WTC11 (cell line): ENCODE data around the gene SMYD5. TPM values are rescaled to one million over a fixed set of nuclear protein-coding genes. Genes with fewer than 3 reads are reported as not detected.

Experiments used
- ATAC-seq: fragments of 200-7000 bp; cut with Tn5 transposase; 2 replicates; pipeline ENCODE4 v1.10.0; 2021; ENCODE audit warnings: mild to moderate bottlenecking, moderate library complexity
- CTCF ChIA-PET: fragments of 300-600 bp; sonication (Branson Sonifier 250); formaldehyde crosslinking; loops from one replicate; lab custom pipeline; 2021; ENCODE audit warnings: antibody characterized with exemption; lab: Charles Lee
- POLR2A ChIA-PET: fragments of 350-600 bp; sonication (Branson Sonifier 250); formaldehyde crosslinking; loops from one replicate; lab custom pipeline; 2021; ENCODE audit warnings: antibody characterized with exemption; lab: Charles Lee
- DNase-seq: peaks from one replicate; pipeline ENCODE4 v3.0.0; 2021; ENCODE audit warnings: low spot score
- H3K27ac Mint-ChIP-seq: 2 replicates; pipeline ENCODE4 v1.8.0; 2021; ENCODE audit warnings: mixed read lengths
- H3K27me3 Mint-ChIP-seq: 2 replicates; pipeline ENCODE4 v1.8.0; 2021; ENCODE audit warnings: low read depth, mild to moderate bottlenecking, moderate library complexity, mixed read lengths
- H3K36me3 Mint-ChIP-seq: 2 replicates; pipeline ENCODE4 v1.8.0; 2021; ENCODE audit warnings: mixed read lengths
- H3K4me1 Mint-ChIP-seq: 2 replicates; pipeline ENCODE4 v1.8.0; 2022; ENCODE audit warnings: mixed read lengths
- H3K4me3 Mint-ChIP-seq: 2 replicates; pipeline ENCODE4 v1.8.0; 2021; ENCODE audit warnings: mild to moderate bottlenecking, moderate library complexity, mixed read lengths
- H3K9me3 Mint-ChIP-seq: 2 replicates; pipeline ENCODE4 v1.8.0; 2021; ENCODE audit warnings: mixed read lengths
- ESRRA ChIP-seq: sonication (generic); formaldehyde crosslinking; IDR thresholded peaks from 2 replicates; pipeline ENCODE4 v1.8.1; 2022; ENCODE audit warnings: mild to moderate bottlenecking, missing genetic modification reagents, borderline replicate concordance
- GTF2I ChIP-seq: fragments of 250-450 bp; sonication (Bioruptor Pico); conservative IDR thresholded peaks from 2 replicates; pipeline ENCODE4 v1.4.0; 2021; ENCODE audit warnings: mild to moderate bottlenecking
- ZBTB21 ChIP-seq: sonication (generic); formaldehyde crosslinking; IDR thresholded peaks from 2 replicates; pipeline ENCODE4 v1.8.1; 2023; ENCODE audit warnings: mild to moderate bottlenecking, missing genetic modification reagents, borderline replicate concordance
- ZNF396 ChIP-seq: fragments of 250-450 bp; sonication (Bioruptor Pico); IDR thresholded peaks from 2 replicates; pipeline ENCODE4 v1.8.0; 2021; ENCODE audit warnings: mild to moderate bottlenecking, moderate library complexity, borderline replicate concordance
- ZNF416 ChIP-seq: fragments of 250-450 bp; sonication (Bioruptor Pico); IDR thresholded peaks from 2 replicates; pipeline ENCODE4 v1.9.0; 2021; ENCODE audit warnings: mild to moderate bottlenecking, inconsistent platforms
- ZNF423 ChIP-seq: fragments of 250-450 bp; sonication (Bioruptor Pico); IDR thresholded peaks from 2 replicates; pipeline ENCODE4 v2.1.2; 2022; ENCODE audit warnings: mild to moderate bottlenecking, moderate library complexity
- ZNF671 ChIP-seq: fragments of 250-450 bp; sonication (Bioruptor Pico); IDR thresholded peaks from 2 replicates; pipeline ENCODE4 v1.8.0; 2021; ENCODE audit warnings: mild to moderate bottlenecking
- total RNA-seq: library from RNA; stranded (reverse); gene quantifications from 3 replicates; pipeline ENCODE4 v1.2.3, GENCODE V29; 2021
- TF ChIP-seq, protein P1 (sequence below): sonication (generic); formaldehyde crosslinking; IDR thresholded peaks from 2 replicates; pipeline ENCODE4 v1.8.1; 2022; ENCODE audit warnings: low read depth, mild to moderate bottlenecking, moderate library complexity, missing genetic modification reagents, borderline replicate concordance
- TF ChIP-seq, protein P2 (sequence below): sonication (generic); formaldehyde crosslinking; conservative IDR thresholded peaks from 2 replicates; pipeline ENCODE4 v1.8.1; 2023; ENCODE audit warnings: mild to moderate bottlenecking, low read depth, missing genetic modification reagents, moderate library complexity
- TF ChIP-seq, protein P3 (sequence below): sonication (generic); formaldehyde crosslinking; IDR thresholded peaks from 2 replicates; pipeline ENCODE4 v1.8.1; 2022; ENCODE audit warnings: mild to moderate bottlenecking, missing genetic modification reagents, moderate library complexity, borderline replicate concordance
- TF ChIP-seq, protein P4 (sequence below): fragments of 250-450 bp; sonication (Bioruptor Pico); IDR thresholded peaks from 2 replicates; pipeline ENCODE4 v1.9.0; 2021; ENCODE audit warnings: mild to moderate bottlenecking
- TF ChIP-seq, protein P5 (sequence below): sonication (generic); formaldehyde crosslinking; IDR thresholded peaks from 2 replicates; pipeline ENCODE4 v1.8.1; 2022; ENCODE audit warnings: low read depth, missing genetic modification reagents, borderline replicate concordance
- TF ChIP-seq, protein P6 (sequence below): sonication (generic); formaldehyde crosslinking; IDR thresholded peaks from 2 replicates; pipeline ENCODE4 v1.8.0; 2023; ENCODE audit warnings: missing genetic modification reagents
- TF ChIP-seq, protein P7 (sequence below): sonication (generic); formaldehyde crosslinking; IDR thresholded peaks from 2 replicates; pipeline ENCODE4 v1.8.0; 2022; ENCODE audit warnings: mild to moderate bottlenecking, missing genetic modification reagents
- TF ChIP-seq, protein P8 (sequence below): fragments of 250-450 bp; sonication (Bioruptor Pico); conservative IDR thresholded peaks from 2 replicates; pipeline ENCODE4 v1.9.0; 2021; ENCODE audit warnings: mild to moderate bottlenecking
- TF ChIP-seq, protein P9 (sequence below): sonication (generic); formaldehyde crosslinking; IDR thresholded peaks from 2 replicates; pipeline ENCODE4 v1.8.1; 2023; ENCODE audit warnings: mild to moderate bottlenecking, missing genetic modification reagents, borderline replicate concordance

Gene SMYD5
- total RNA-seq, 1 experiment from 2014 or later: 46.7 TPM

DNA sequence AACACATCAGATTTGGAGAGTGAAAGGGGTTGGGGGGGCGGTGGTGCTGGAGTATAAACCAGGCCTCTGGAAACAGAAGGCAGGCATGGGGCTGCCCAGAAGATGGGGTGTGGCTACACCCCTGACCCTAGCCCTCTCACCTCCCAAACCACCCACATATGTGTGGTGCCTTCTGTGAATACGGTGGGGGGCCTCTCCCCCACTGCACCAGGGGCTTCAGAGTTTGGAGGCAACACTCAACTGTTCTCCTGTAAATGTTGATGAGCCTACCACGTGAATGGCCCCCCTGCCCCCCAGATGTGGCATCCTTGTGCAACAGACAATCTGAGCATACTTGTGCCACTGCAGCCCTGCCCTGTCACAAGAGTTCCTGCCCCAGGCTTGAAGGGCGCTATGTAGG lies 50.7 kb downstream of the SMYD5 start (continued):
- TF ChIP-seq, protein P1, sequence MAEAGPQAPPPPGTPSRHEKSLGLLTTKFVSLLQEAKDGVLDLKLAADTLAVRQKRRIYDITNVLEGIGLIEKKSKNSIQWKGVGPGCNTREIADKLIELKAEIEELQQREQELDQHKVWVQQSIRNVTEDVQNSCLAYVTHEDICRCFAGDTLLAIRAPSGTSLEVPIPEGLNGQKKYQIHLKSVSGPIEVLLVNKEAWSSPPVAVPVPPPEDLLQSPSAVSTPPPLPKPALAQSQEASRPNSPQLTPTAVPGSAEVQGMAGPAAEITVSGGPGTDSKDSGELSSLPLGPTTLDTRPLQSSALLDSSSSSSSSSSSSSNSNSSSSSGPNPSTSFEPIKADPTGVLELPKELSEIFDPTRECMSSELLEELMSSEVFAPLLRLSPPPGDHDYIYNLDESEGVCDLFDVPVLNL: no peak
- TF ChIP-seq ZNF671 (no peak), ZNF416 (CRISPR knock-in tag) (no peak), ZNF396 (CRISPR knock-in tag) (no peak)
- TF ChIP-seq, protein P2, sequence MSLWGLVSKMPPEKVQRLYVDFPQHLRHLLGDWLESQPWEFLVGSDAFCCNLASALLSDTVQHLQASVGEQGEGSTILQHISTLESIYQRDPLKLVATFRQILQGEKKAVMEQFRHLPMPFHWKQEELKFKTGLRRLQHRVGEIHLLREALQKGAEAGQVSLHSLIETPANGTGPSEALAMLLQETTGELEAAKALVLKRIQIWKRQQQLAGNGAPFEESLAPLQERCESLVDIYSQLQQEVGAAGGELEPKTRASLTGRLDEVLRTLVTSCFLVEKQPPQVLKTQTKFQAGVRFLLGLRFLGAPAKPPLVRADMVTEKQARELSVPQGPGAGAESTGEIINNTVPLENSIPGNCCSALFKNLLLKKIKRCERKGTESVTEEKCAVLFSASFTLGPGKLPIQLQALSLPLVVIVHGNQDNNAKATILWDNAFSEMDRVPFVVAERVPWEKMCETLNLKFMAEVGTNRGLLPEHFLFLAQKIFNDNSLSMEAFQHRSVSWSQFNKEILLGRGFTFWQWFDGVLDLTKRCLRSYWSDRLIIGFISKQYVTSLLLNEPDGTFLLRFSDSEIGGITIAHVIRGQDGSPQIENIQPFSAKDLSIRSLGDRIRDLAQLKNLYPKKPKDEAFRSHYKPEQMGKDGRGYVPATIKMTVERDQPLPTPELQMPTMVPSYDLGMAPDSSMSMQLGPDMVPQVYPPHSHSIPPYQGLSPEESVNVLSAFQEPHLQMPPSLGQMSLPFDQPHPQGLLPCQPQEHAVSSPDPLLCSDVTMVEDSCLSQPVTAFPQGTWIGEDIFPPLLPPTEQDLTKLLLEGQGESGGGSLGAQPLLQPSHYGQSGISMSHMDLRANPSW (CRISPR knock-in tag): no peak
- TF ChIP-seq, protein P3, sequence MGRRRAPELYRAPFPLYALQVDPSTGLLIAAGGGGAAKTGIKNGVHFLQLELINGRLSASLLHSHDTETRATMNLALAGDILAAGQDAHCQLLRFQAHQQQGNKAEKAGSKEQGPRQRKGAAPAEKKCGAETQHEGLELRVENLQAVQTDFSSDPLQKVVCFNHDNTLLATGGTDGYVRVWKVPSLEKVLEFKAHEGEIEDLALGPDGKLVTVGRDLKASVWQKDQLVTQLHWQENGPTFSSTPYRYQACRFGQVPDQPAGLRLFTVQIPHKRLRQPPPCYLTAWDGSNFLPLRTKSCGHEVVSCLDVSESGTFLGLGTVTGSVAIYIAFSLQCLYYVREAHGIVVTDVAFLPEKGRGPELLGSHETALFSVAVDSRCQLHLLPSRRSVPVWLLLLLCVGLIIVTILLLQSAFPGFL (CRISPR knock-in tag): no peak
- TF ChIP-seq, protein P4, sequence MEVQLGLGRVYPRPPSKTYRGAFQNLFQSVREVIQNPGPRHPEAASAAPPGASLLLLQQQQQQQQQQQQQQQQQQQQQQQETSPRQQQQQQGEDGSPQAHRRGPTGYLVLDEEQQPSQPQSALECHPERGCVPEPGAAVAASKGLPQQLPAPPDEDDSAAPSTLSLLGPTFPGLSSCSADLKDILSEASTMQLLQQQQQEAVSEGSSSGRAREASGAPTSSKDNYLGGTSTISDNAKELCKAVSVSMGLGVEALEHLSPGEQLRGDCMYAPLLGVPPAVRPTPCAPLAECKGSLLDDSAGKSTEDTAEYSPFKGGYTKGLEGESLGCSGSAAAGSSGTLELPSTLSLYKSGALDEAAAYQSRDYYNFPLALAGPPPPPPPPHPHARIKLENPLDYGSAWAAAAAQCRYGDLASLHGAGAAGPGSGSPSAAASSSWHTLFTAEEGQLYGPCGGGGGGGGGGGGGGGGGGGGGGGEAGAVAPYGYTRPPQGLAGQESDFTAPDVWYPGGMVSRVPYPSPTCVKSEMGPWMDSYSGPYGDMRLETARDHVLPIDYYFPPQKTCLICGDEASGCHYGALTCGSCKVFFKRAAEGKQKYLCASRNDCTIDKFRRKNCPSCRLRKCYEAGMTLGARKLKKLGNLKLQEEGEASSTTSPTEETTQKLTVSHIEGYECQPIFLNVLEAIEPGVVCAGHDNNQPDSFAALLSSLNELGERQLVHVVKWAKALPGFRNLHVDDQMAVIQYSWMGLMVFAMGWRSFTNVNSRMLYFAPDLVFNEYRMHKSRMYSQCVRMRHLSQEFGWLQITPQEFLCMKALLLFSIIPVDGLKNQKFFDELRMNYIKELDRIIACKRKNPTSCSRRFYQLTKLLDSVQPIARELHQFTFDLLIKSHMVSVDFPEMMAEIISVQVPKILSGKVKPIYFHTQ (CRISPR knock-in tag): no peak

DNA sequence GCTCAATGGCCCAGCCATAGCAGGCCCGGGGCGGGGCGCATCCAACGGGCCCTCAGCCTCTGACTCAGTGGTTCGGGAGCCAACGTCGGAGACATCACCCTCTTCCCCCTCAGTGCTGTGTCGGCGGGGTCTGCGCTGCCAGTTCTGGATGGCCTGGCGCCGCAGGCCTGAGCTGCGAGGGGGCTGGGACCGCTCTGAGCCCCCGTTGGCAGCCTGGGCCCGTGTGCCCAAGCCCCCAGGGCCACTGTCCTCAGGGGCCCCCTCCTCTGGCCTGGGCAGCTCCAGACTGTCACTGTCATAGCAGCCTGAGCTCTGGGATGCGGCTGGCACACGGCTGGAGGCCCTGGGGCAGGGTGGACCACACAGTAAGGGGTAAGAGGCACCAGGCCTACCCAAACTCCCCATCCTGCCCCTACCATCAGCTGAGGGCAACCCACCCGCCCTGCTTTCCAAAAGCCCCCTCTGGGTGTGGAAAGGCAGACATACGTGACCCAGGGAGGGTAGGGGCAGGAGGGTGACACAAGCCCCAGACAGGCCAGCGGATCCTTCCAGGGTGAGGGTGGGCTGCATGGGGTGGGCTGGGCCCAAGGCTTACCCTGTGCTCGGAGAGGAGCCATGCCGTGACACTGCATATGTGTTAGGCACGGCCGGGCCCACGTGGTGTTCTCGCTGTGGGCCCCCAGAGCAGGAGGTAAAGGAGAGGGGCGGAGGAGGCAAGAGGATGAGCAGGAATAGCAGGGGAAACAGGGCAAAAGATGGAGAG lies 51.4 kb downstream of the SMYD5 start:
- Mint-ChIP-seq H3K4me3 (no peak overlapping the region), H3K4me1 (peaks cover 17% of the 10 kb centered on the region), H3K27ac (no peak overlapping the region), H3K27me3 (peaks cover 28% of the 10 kb centered on the region), H3K9me3 (no peaks in the 10 kb centered on the region), H3K36me3 (no peaks in the 10 kb centered on the region)
- ChIA-PET POLR2A (no interaction called here), CTCF (no interaction called here)
- DNase-seq (no peak), ATAC-seq (no peak)
- TF ChIP-seq, protein P5, sequence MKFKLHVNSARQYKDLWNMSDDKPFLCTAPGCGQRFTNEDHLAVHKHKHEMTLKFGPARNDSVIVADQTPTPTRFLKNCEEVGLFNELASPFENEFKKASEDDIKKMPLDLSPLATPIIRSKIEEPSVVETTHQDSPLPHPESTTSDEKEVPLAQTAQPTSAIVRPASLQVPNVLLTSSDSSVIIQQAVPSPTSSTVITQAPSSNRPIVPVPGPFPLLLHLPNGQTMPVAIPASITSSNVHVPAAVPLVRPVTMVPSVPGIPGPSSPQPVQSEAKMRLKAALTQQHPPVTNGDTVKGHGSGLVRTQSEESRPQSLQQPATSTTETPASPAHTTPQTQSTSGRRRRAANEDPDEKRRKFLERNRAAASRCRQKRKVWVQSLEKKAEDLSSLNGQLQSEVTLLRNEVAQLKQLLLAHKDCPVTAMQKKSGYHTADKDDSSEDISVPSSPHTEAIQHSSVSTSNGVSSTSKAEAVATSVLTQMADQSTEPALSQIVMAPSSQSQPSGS (CRISPR knock-in tag): no peak
- TF ChIP-seq, protein P6, sequence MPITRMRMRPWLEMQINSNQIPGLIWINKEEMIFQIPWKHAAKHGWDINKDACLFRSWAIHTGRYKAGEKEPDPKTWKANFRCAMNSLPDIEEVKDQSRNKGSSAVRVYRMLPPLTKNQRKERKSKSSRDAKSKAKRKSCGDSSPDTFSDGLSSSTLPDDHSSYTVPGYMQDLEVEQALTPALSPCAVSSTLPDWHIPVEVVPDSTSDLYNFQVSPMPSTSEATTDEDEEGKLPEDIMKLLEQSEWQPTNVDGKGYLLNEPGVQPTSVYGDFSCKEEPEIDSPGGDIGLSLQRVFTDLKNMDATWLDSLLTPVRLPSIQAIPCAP: no peak
- no peak for TF ChIP-seq ZBTB21 (CRISPR knock-in tag)
- TF ChIP-seq, protein P7, sequence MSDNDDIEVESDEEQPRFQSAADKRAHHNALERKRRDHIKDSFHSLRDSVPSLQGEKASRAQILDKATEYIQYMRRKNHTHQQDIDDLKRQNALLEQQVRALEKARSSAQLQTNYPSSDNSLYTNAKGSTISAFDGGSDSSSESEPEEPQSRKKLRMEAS (CRISPR knock-in tag): no peak
- TF ChIP-seq, protein P8, sequence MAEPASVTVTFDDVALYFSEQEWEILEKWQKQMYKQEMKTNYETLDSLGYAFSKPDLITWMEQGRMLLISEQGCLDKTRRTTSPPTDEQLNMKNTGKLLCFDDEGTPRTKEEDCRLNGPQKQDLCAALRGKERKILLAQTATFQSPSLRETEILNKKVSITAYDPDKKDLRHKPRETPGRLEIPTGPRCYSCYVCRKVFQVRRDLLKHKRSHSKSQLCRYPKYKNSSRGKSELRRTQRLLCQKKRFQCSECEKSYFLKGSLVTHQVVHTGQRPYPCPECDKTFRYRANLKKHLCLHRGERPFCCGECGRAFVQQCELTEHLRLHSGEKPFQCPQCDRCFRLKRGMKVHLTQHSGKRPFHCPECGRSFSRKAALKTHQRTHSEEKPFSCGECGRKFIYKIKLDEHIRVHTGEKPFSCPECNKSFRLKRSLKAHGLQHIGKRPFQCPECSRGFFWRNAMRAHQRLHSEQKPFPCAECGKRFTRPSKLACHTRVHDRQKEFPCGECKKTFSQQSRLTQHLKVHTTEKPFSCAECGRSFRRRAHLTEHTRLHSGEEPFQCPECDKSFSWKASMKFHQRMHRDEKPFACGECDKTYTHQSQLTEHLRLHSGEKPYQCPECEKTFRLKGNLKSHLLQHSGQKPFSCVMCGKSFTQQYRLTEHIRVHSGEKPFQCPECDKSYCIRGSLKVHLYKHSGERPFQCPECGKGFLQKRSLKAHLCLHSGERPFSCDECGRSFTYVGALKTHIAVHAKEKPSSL (CRISPR knock-in tag): no peak
- TF ChIP-seq, protein P9, sequence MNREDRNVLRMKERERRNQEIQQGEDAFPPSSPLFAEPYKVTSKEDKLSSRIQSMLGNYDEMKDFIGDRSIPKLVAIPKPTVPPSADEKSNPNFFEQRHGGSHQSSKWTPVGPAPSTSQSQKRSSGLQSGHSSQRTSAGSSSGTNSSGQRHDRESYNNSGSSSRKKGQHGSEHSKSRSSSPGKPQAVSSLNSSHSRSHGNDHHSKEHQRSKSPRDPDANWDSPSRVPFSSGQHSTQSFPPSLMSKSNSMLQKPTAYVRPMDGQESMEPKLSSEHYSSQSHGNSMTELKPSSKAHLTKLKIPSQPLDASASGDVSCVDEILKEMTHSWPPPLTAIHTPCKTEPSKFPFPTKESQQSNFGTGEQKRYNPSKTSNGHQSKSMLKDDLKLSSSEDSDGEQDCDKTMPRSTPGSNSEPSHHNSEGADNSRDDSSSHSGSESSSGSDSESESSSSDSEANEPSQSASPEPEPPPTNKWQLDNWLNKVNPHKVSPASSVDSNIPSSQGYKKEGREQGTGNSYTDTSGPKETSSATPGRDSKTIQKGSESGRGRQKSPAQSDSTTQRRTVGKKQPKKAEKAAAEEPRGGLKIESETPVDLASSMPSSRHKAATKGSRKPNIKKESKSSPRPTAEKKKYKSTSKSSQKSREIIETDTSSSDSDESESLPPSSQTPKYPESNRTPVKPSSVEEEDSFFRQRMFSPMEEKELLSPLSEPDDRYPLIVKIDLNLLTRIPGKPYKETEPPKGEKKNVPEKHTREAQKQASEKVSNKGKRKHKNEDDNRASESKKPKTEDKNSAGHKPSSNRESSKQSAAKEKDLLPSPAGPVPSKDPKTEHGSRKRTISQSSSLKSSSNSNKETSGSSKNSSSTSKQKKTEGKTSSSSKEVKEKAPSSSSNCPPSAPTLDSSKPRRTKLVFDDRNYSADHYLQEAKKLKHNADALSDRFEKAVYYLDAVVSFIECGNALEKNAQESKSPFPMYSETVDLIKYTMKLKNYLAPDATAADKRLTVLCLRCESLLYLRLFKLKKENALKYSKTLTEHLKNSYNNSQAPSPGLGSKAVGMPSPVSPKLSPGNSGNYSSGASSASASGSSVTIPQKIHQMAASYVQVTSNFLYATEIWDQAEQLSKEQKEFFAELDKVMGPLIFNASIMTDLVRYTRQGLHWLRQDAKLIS: no peak
- TF ChIP-seq ZNF423 (CRISPR knock-in tag): no peak
- no peak for TF ChIP-seq ESRRA
- no peak for TF ChIP-seq GTF2I (CRISPR knock-in tag)
